Right lobe of liver (tissue), 4 donors: ENCODE results near the gene MEIS2.

Experiments
- POLR2A ChIP-seq: fragments of 450-650 bp; IDR thresholded peaks from one replicate; pipeline ENCODE4 v1.6.1; 2017; ENCODE audit warnings: antibody characterized with exemption, mild to moderate bottlenecking
- TF ChIP-seq, protein P1 (sequence below), 4 donors: fragments of 200-600 bp in 3 of 4; fragments of 450-650 bp in 1 of 4; IDR thresholded peaks; one replicate each; pipeline versions ENCODE4 v1.5.1 to v1.8.0; 2016 to 2022; ENCODE audit warnings: antibody characterized with exemption in 4 of 4, mild to moderate bottlenecking in 2 of 4
- donor health status: DM: no; HTN: no; CAD: no.
- donor health status: DM: no; HTN: no; CAD: no.
- donor health status: DM: no; HTN: yes; CAD: no.

DNA sequence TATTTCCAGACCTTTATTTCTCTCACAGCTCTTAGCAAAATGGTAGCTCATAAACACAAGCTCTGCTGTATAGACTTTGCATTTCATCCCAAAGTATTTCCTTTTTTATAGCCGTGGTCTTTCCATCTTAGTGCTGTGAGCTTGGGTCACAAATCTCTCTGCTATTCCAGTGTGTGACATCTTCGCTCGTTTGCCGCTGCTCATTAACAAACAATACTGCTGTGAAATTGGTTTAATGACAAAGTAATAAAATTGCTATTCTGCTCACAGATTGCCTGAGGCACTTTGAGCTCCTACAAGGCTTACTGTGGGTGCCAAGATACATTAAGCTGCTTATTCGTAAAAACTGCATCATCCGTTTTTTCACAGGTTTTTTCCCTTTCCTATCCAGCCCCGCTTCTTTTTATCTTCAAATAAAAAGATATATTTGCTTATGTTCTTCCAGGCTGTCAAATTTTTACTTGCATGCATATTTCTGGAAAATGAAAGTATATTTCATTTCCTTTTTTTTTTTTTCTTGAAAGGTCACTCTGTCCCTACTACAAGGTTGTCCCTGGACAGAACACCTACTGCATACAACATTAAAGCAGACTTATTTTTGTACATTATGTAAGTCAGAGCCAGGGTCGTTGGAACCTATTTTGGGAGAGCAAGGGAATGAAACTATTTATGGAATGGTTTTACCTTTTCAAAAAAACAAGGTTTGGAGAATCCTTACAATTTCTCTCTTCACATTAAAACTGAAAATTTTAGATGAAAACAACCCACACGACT is 174.5 kb downstream of the MEIS2 start:
- TF ChIP-seq, protein P1, sequence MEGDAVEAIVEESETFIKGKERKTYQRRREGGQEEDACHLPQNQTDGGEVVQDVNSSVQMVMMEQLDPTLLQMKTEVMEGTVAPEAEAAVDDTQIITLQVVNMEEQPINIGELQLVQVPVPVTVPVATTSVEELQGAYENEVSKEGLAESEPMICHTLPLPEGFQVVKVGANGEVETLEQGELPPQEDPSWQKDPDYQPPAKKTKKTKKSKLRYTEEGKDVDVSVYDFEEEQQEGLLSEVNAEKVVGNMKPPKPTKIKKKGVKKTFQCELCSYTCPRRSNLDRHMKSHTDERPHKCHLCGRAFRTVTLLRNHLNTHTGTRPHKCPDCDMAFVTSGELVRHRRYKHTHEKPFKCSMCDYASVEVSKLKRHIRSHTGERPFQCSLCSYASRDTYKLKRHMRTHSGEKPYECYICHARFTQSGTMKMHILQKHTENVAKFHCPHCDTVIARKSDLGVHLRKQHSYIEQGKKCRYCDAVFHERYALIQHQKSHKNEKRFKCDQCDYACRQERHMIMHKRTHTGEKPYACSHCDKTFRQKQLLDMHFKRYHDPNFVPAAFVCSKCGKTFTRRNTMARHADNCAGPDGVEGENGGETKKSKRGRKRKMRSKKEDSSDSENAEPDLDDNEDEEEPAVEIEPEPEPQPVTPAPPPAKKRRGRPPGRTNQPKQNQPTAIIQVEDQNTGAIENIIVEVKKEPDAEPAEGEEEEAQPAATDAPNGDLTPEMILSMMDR (IDR thresholded peaks at IDR 0.05): no peak
- TF ChIP-seq POLR2A: no peak
